Right atrium auricular region (tissue), 2 donors: ENCODE measurements around the gene GCSAML. TPM values are rescaled to one million over a fixed set of nuclear protein-coding genes. Genes with fewer than 3 reads are reported as not detected.

ENCODE experiments used
- DNase-seq: peaks from one replicate; pipeline ENCODE4 v3.0.0-alpha.2; 2019; ENCODE audit warnings: low spot score
- H3K27ac ChIP-seq, 2 donors: fragments of 200-600 bp; sonication (generic); 1 replicate in 1 of 2; 2 replicates in 1 of 2; pipeline ENCODE4 v1.5.1; 2016 to 2019
- H3K27me3 ChIP-seq, 2 donors: fragments of 200-600 bp; sonication (generic); one replicate each; pipeline versions ENCODE4 v1.5.1 to v1.6.0; 2017 to 2019
- H3K36me3 ChIP-seq: fragments of 200-600 bp; sonication (generic); one replicate; pipeline ENCODE4 v1.5.1; 2016
- H3K4me1 ChIP-seq, 2 donors: fragments of 200-600 bp; sonication (generic); one replicate each; pipeline versions ENCODE4 v1.5.1 to v1.6.0; 2017 to 2019
- H3K4me3 ChIP-seq, 2 donors: fragments of 200-600 bp; sonication (generic); 1 replicate in 1 of 2; 2 replicates in 1 of 2; pipeline ENCODE4 v1.5.1; 2017 to 2019; ENCODE audit warnings: mild to moderate bottlenecking in 1 of 2, moderate library complexity in 1 of 2
- H3K9me3 ChIP-seq, 2 donors: fragments of 200-600 bp; sonication (generic); one replicate each; pipeline ENCODE4 v1.5.1; 2019
- CTCF ChIP-seq, 2 donors: fragments of 200-600 bp; sonication (generic); IDR thresholded peaks; one replicate each; pipeline ENCODE4 v1.5.1; 2019; ENCODE audit warnings: antibody characterized with exemption in 2 of 2
- total RNA-seq, 2 donors: library from RNA; depleted of rRNA; stranded (reverse); fragments of >200 nt; gene quantifications; one replicate each; pipeline ENCODE4 v1.1.0, GENCODE V29; 2016

Gene GCSAML
- total RNA-seq, 2 donors from 2014 or later = not detected

GRCh38 chr1:247538561-247538960 lies 10.4 kb upstream of the GCSAML start:
- DNase-seq = no peak
- TF ChIP-seq CTCF (IDR thresholded peaks at IDR 0.05) = no peak
- no peaks in the 10 kb centered on the region for H3K4me1 ChIP-seq
- no peak overlapping the region for H3K27ac ChIP-seq
- no peaks in the 10 kb centered on the region for H3K27me3 ChIP-seq
- no peak overlapping the region for H3K4me3 ChIP-seq
- no peaks in the 10 kb centered on the region for H3K36me3 ChIP-seq
- H3K9me3 ChIP-seq = no peaks in the 10 kb centered on the region

- no peak overlapping the region for H3K4me3 ChIP-seq
Measured at GRCh38 chr1:247539215-247539614, 9.7 kb upstream of the GCSAML start.

GRCh38 chr1:247540581-247540980 lies 8.4 kb upstream of the GCSAML start:
- Histone ChIP-seq H3K36me3 (no peaks in the 10 kb centered on the region), H3K4me1 (no peaks in the 10 kb centered on the region), H3K9me3 (no peaks in the 10 kb centered on the region), H3K4me3 (no peak overlapping the region), H3K27ac (no peak overlapping the region), H3K27me3 (no peaks in the 10 kb centered on the region)
- TF ChIP-seq CTCF (IDR thresholded peaks at IDR 0.05) = no peak
- DNase-seq = no peak

More at GRCh38 chr1:247539215-247539614, 9.7 kb upstream of the GCSAML start:
- DNase-seq = no peak
- Histone ChIP-seq H3K27ac (no peak overlapping the region), H3K36me3 (no peaks in the 10 kb centered on the region), H3K27me3 (no peaks in the 10 kb centered on the region), H3K4me1 (no peaks in the 10 kb centered on the region), H3K9me3 (no peaks in the 10 kb centered on the region)
- TF ChIP-seq CTCF (IDR thresholded peaks at IDR 0.05) = no peak

GRCh38 chr1:247542811-247543210 lies 6.1 kb upstream of the GCSAML start:
- Histone ChIP-seq H3K36me3 (no peaks in the 10 kb centered on the region), H3K4me1 (no peaks in the 10 kb centered on the region), H3K9me3 (no peaks in the 10 kb centered on the region), H3K27me3 (no peaks in the 10 kb centered on the region), H3K4me3 (no peak overlapping the region), H3K27ac (no peak overlapping the region)
- DNase-seq = no peak
- no peak for TF ChIP-seq CTCF (IDR thresholded peaks at IDR 0.05)

GRCh38 chr1:247548092-247548491 lies 842 bp upstream of the GCSAML start:
- no peak overlapping the region for H3K27ac ChIP-seq
- H3K4me3 ChIP-seq = no peak overlapping the region
- no peaks in the 10 kb centered on the region for H3K4me1 ChIP-seq
- H3K36me3 ChIP-seq = no peaks in the 10 kb centered on the region
- H3K27me3 ChIP-seq = no peaks in the 10 kb centered on the region
- DNase-seq = no peak
- TF ChIP-seq CTCF (IDR thresholded peaks at IDR 0.05) = no peak
- no peaks in the 10 kb centered on the region for H3K9me3 ChIP-seq

- no peak for TF ChIP-seq CTCF (IDR thresholded peaks at IDR 0.05)
- H3K27ac ChIP-seq = no peak overlapping the region
- DNase-seq = no peak
Measured at GRCh38 chr1:247551721-247552120, 2.8 kb downstream of the GCSAML start.

More at GRCh38 chr1:247551721-247552120, 2.8 kb downstream of the GCSAML start:
- no peaks in the 10 kb centered on the region for H3K27me3 ChIP-seq
- no peaks in the 10 kb centered on the region for H3K9me3 ChIP-seq
- H3K4me3 ChIP-seq = no peak overlapping the region
- H3K36me3 ChIP-seq = no peaks in the 10 kb centered on the region
- H3K4me1 ChIP-seq = no peaks in the 10 kb centered on the region
